Measurements from ENCODE around the gene FAM89B.

The FAM89B gene

DNA sequence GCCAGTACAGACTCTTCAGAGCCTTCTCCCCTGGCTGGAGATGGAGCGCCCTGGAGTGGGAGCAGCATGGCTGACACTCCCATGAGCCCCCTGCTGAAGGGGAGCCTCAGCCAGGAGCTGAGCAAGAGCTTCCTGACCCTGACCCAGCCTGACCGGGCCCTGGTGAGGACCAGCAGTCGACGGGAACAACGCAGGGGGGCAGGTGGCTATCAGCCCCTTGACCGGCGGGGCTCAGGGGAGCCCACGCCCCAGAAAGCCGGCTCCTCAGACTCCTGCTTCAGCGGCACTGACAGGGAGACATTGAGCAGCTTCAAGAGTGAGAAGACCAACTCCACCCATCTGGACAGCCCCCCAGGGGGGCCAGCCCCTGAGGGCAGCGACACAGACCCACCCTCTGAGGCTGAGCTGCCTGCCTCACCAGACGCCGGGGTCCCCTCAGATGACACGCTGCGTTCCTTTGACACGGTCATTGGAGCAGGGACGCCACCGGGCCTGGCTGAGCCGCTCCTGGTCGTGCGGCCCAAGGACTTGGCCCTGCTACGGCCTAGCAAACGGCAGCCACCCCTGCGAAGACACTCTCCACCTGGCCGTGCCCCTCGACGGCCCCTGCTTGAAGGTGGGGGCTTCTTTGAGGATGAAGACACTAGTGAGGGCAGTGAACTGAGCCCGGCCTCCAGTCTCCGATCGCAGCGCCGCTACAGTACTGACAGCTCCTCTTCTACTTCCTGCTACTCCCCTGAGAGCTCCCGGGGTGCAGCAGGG lies 45.8 kb downstream of the FAM89B start:
- no peak overlapping the region for H3K27ac ChIP-seq (ENCODE audit: low read depth, low read length)

DNA sequence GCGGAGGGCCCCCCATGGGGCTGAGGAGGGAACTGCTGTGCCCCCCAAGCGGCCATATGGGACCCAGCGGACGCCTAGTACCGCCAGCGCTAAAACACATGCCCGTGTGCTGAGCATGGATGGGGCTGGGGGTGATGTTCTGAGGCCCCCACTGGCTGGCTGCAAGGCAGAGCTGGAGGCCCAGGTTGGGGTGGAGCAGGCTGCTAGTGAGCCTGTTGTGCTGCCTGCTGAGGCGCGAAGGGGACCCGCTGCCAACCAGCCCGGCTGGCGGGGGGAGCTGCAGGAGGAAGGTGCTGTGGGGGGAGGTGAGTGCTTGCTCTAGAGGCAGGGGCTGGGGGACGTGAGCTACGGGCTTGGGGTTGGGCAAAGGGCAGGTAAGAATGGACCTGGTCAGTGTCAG lies 46.4 kb downstream of the FAM89B start:
- H3K9ac ChIP-seq (ENCODE audit: low read length): no peak overlapping the region
- peaks cover 5% of the 10 kb centered on the region for H3K4me1 ChIP-seq (ENCODE audit: control insufficient read depth, insufficient read depth, low read length)
- H3K36me3 ChIP-seq (ENCODE audit: control insufficient read depth, insufficient read depth, low read length): peaks cover 65% of the 10 kb centered on the region
- no peaks in the 10 kb centered on the region for H3K9me3 ChIP-seq (ENCODE audit: control insufficient read depth, insufficient read depth, low read depth, low read length)
- no peaks in the 10 kb centered on the region for H3K27me3 ChIP-seq (ENCODE audit: control insufficient read depth, insufficient read depth, low read length)
- H3K27ac ChIP-seq (ENCODE audit: low read depth, low read length): no peak overlapping the region
- no peak overlapping the region for H3K4me3 ChIP-seq (ENCODE audit: low read depth, low read length)

More for the DNA sequence above, 45.8 kb downstream of the FAM89B start:
- H3K4me3 ChIP-seq (ENCODE audit: low read depth, low read length): no peak overlapping the region
- H3K27me3 ChIP-seq (ENCODE audit: control insufficient read depth, insufficient read depth, low read length): no peaks in the 10 kb centered on the region
- no peak overlapping the region for H3K9ac ChIP-seq (ENCODE audit: low read length)
- no peaks in the 10 kb centered on the region for H3K9me3 ChIP-seq (ENCODE audit: control insufficient read depth, insufficient read depth, low read depth, low read length)
- H3K36me3 ChIP-seq (ENCODE audit: control insufficient read depth, insufficient read depth, low read length): peaks cover 59% of the 10 kb centered on the region
- H3K4me1 ChIP-seq (ENCODE audit: control insufficient read depth, insufficient read depth, low read length): peaks cover 7% of the 10 kb centered on the region

DNA sequence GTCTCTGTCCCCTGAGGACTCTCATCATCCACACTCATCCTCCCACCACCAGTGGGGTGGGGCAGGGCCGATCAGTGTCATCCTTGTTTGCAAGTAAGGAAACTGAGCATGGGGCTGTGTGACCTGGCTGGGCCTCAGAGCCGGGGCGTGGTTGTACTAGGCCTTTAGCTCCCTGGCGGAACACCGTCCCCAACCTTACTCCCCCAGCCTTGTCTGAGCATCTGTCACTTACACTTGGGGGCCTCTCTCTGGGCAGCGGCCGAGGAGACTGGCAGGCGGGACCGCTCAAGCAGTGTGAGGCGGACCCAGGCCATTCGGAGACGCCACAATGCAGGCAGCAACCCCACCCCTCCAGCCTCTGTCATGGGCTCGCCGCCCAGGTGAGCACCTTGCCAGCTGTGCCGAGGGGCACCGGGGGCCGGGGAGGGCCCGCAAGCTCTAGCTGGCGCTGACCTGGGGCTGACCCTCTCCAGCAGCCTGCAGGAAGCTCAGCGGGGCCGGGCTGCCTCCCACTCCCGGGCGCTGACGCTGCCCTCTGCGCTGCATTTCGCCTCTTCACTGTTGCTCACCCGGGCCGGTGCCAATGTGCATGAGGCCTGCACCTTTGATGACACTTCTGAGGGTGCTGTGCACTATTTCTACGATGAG lies 47.1 kb downstream of the FAM89B start:
- no peak overlapping the region for H3K27ac ChIP-seq (ENCODE audit: low read depth, low read length)
- H3K4me3 ChIP-seq (ENCODE audit: low read depth, low read length): no peak overlapping the region
- H3K36me3 ChIP-seq (ENCODE audit: control insufficient read depth, insufficient read depth, low read length): peaks cover 72% of the 10 kb centered on the region

DNA sequence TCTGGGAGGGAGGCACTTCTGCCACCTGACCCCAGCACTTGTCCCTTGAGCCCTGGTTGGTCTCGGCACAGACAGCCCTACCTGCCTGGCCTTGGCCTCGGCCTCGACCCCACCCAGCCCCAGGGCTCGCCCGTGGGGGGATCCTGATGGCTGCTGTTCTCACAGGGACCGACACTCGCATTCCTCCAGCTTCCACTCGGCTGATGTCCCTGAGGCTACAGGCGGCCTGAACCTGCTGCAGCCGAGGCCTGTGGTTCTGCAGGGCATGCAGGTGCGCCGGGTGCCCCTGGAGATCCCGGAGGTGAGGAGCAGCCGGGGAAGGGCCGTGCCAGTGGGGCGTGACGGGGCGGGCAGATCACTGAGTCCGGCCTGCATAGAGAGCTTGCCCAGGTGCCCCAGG lies 48.3 kb downstream of the FAM89B start:
- H3K27me3 ChIP-seq (ENCODE audit: control insufficient read depth, insufficient read depth, low read length): no peaks in the 10 kb centered on the region
- no peak overlapping the region for H3K27ac ChIP-seq (ENCODE audit: low read depth, low read length)
- H3K9me3 ChIP-seq (ENCODE audit: control insufficient read depth, insufficient read depth, low read depth, low read length): no peaks in the 10 kb centered on the region
- H3K9ac ChIP-seq (ENCODE audit: low read length): no peak overlapping the region
- H3K36me3 ChIP-seq (ENCODE audit: control insufficient read depth, insufficient read depth, low read length): peaks cover 83% of the 10 kb centered on the region
- H3K4me3 ChIP-seq (ENCODE audit: low read depth, low read length): no peak overlapping the region
- H3K4me1 ChIP-seq (ENCODE audit: control insufficient read depth, insufficient read depth, low read length): peaks cover 5% of the 10 kb centered on the region

More for the DNA sequence above, 47.1 kb downstream of the FAM89B start:
- no peak overlapping the region for H3K9ac ChIP-seq (ENCODE audit: low read length)
- peaks cover 5% of the 10 kb centered on the region for H3K4me1 ChIP-seq (ENCODE audit: control insufficient read depth, insufficient read depth, low read length)
- H3K27me3 ChIP-seq (ENCODE audit: control insufficient read depth, insufficient read depth, low read length): no peaks in the 10 kb centered on the region
- no peaks in the 10 kb centered on the region for H3K9me3 ChIP-seq (ENCODE audit: control insufficient read depth, insufficient read depth, low read depth, low read length)

DNA sequence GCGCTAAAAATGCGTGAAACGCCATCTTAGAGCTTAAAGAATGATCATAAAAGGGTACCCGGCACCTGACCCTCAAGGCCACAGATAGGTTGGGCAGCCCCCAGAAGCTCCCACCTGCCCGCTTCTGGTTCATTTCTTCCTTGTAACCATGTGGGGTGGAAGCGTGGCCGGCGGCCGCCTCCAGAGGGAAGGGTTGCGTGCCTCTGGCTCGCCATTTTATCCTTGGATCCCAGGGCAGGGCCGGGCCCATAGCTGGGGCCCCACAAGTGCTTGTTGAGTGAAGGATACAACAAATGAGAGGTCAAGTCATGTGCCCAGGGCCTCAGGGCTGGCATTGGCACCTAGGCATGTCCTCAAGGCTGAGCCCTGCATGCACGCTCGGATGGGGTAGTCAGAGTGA lies 49.1 kb downstream of the FAM89B start:
- no peaks in the 10 kb centered on the region for H3K27me3 ChIP-seq (ENCODE audit: control insufficient read depth, insufficient read depth, low read length)
- H3K4me3 ChIP-seq (ENCODE audit: low read depth, low read length): no peak overlapping the region
- H3K27ac ChIP-seq (ENCODE audit: low read depth, low read length): no peak overlapping the region
- H3K9ac ChIP-seq (ENCODE audit: low read length): no peak overlapping the region
- peaks cover 91% of the 10 kb centered on the region for H3K36me3 ChIP-seq (ENCODE audit: control insufficient read depth, insufficient read depth, low read length)
- H3K4me1 ChIP-seq (ENCODE audit: control insufficient read depth, insufficient read depth, low read length): peaks cover 3% of the 10 kb centered on the region
- H3K9me3 ChIP-seq (ENCODE audit: control insufficient read depth, insufficient read depth, low read depth, low read length): no peaks in the 10 kb centered on the region

DNA sequence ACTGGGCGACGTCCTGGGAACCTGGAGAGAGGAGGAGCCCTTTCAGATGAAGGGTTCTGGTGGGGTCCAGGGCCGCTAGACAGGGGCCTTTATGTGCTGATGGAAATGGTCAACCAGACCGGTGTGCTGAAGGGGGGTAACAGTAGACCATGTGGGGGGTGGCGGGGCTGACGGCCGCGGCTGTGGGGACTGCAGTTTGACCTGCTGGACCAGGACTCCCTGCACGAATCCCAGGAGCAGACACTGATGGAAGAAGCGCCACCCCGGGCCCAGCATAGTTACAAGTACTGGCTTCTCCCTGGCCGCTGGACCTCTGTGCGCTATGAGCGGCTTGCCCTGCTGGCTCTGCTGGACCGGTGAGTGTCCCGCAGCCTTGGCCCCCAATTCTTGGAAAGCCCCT lies 49.7 kb downstream of the FAM89B start:
- H3K36me3 ChIP-seq (ENCODE audit: control insufficient read depth, insufficient read depth, low read length): peaks cover 96% of the 10 kb centered on the region
- no peaks in the 10 kb centered on the region for H3K4me1 ChIP-seq (ENCODE audit: control insufficient read depth, insufficient read depth, low read length)
- no peaks in the 10 kb centered on the region for H3K9me3 ChIP-seq (ENCODE audit: control insufficient read depth, insufficient read depth, low read depth, low read length)
- H3K27me3 ChIP-seq (ENCODE audit: control insufficient read depth, insufficient read depth, low read length): no peaks in the 10 kb centered on the region
- H3K9ac ChIP-seq (ENCODE audit: low read length): no peak overlapping the region
- no peak overlapping the region for H3K4me3 ChIP-seq (ENCODE audit: low read depth, low read length)
- no peak overlapping the region for H3K27ac ChIP-seq (ENCODE audit: low read depth, low read length)

DNA sequence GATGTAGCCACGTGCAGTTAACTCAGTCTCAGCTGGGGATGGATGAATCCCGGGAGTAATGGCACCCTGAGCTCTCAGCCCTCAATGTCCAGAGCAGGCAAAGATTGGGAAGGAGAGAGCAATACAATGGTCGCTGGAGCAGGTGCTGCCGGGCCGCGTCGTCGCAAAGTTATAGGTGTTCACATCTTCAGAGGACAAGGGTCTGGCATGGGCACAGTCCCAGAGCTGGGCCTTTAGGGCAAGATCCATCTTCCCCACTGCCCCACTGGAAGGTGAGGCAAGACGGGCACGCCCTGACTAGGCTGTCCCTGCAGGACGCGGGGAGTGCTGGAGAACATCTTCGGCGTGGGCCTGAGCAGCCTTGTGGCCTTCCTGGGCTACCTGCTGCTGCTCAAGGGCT lies 50.8 kb downstream of the FAM89B start:
- H3K27me3 ChIP-seq (ENCODE audit: control insufficient read depth, insufficient read depth, low read length): no peaks in the 10 kb centered on the region
- H3K27ac ChIP-seq (ENCODE audit: low read depth, low read length): no peak overlapping the region
- H3K4me1 ChIP-seq (ENCODE audit: control insufficient read depth, insufficient read depth, low read length): no peaks in the 10 kb centered on the region
- no peak overlapping the region for H3K9ac ChIP-seq (ENCODE audit: low read length)
- peaks cover 96% of the 10 kb centered on the region for H3K36me3 ChIP-seq (ENCODE audit: control insufficient read depth, insufficient read depth, low read length)
- no peaks in the 10 kb centered on the region for H3K9me3 ChIP-seq (ENCODE audit: control insufficient read depth, insufficient read depth, low read depth, low read length)
- no peak overlapping the region for H3K4me3 ChIP-seq (ENCODE audit: low read depth, low read length)

All from HUES6 (cell line).